ENCODE data around the gene SLAMF1.

DNA sequence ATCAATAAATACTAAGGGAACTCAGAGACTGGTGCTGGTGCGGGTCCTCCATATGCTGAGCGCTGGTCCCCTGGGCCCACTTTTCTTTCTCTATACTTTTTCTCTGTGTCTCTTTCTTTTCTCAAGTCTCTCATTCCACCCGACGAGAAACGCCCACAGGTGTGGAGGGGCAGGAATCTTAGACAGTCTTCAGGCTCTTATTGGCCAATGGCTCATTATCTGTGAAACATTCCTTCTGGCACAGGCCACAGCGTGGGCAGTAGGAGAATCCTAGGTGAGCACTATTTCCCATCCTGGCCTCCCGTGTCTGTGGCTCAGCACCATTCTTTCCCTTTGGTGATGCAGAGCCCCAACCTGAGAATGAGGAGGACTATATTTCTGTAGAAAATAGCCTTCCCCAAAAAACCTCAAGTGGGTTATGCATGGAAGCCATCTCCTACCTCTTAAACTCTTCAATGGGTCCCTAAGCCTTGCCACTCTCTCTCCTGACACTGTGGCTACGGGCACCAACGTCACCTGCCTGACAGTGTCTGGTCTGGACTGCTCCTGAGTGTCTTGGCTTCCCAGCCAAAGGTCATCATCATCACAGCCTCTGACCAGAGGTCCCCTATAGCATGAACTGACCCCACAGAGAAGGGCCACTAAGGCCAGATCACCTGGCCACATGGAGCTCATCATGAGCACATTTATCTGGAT, 6.2 kb upstream of the SLAMF1 start:
- TF ChIP-seq, protein P1, sequence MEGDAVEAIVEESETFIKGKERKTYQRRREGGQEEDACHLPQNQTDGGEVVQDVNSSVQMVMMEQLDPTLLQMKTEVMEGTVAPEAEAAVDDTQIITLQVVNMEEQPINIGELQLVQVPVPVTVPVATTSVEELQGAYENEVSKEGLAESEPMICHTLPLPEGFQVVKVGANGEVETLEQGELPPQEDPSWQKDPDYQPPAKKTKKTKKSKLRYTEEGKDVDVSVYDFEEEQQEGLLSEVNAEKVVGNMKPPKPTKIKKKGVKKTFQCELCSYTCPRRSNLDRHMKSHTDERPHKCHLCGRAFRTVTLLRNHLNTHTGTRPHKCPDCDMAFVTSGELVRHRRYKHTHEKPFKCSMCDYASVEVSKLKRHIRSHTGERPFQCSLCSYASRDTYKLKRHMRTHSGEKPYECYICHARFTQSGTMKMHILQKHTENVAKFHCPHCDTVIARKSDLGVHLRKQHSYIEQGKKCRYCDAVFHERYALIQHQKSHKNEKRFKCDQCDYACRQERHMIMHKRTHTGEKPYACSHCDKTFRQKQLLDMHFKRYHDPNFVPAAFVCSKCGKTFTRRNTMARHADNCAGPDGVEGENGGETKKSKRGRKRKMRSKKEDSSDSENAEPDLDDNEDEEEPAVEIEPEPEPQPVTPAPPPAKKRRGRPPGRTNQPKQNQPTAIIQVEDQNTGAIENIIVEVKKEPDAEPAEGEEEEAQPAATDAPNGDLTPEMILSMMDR (IDR thresholded peaks at IDR 0.05): no peak
- TF ChIP-seq EZH2 (IDR thresholded peaks at IDR 0.05): no peak
- no peak for TF ChIP-seq EZH2phosphoT487 (IDR thresholded peaks at IDR 0.05)
